SK-N-SH (cell line): Measurements from ENCODE around the gene SUMF1.
"Not testable (repeated sequence)": the region's sequence is repeated elsewhere in the genome, so short reads cannot be mapped to it uniquely, and the experiment has no call there.

Source experiments
- MAX ChIP-seq: IDR thresholded peaks from 2 replicates; pipeline ENCODE4 v1.4.0; 2012; ENCODE audit warnings: low read depth
- MXI1 ChIP-seq: IDR thresholded peaks from 2 replicates; pipeline ENCODE4 v1.6.1; 2012; ENCODE audit warnings: mild to moderate bottlenecking, low read depth, low read length, improper control_type of control experiment
- NRF1 ChIP-seq: IDR thresholded peaks from 2 replicates; pipeline ENCODE4 v1.6.1; 2012; ENCODE audit warnings: low read depth, mild to moderate bottlenecking, low read length
- PBX3 ChIP-seq: IDR thresholded peaks from 2 replicates; pipeline ENCODE4; 2012
- POLR2AphosphoS5 ChIP-seq: IDR thresholded peaks from 2 replicates; pipeline ENCODE4 v1.6.1; 2012; ENCODE audit warnings: low read depth, low read length
- TAF1 ChIP-seq: IDR thresholded peaks from 2 replicates; pipeline ENCODE4 v1.6.1; 2012; ENCODE audit warnings: low read depth, mild to moderate bottlenecking, low read length, moderate library complexity, borderline replicate concordance
- TF ChIP-seq, protein P1 (sequence below): fragments of 200-600 bp; sonication (generic); IDR thresholded peaks from 2 replicates; pipeline ENCODE4 v1.6.1; 2017; ENCODE audit warnings: antibody characterized with exemption, mild to moderate bottlenecking, moderate library complexity

DNA sequence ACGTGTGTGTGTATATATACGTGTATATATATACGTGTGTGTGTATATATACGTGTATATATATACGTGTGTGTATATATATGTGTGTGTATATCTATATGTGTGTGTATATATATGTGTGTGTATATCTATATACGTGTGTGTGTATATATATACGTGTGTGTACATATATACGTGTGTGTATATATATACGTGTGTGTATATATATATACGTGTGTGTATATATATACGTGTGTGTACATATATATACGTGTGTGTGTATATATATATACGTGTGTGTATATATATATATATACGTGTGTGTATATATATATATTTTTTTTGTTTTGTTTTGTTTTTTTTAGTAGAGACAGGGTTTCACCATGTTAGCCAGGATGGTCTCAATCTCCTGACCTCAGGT lies 10.3 kb downstream of the SUMF1 start:
- TF ChIP-seq TAF1, NRF1, MXI1, MAX, POLR2AphosphoS5, PBX3: not testable (repeated sequence)
- TF ChIP-seq, protein P1, sequence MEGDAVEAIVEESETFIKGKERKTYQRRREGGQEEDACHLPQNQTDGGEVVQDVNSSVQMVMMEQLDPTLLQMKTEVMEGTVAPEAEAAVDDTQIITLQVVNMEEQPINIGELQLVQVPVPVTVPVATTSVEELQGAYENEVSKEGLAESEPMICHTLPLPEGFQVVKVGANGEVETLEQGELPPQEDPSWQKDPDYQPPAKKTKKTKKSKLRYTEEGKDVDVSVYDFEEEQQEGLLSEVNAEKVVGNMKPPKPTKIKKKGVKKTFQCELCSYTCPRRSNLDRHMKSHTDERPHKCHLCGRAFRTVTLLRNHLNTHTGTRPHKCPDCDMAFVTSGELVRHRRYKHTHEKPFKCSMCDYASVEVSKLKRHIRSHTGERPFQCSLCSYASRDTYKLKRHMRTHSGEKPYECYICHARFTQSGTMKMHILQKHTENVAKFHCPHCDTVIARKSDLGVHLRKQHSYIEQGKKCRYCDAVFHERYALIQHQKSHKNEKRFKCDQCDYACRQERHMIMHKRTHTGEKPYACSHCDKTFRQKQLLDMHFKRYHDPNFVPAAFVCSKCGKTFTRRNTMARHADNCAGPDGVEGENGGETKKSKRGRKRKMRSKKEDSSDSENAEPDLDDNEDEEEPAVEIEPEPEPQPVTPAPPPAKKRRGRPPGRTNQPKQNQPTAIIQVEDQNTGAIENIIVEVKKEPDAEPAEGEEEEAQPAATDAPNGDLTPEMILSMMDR: not testable (repeated sequence)
